Fibroblast of skin of right biceps (primary cell): ENCODE results near the gene ADAMTS8.
A peak's percentile ranks its signal among the peaks of the same experiment; 100 is the strongest.

Experiments
- DNase-seq: peaks from one replicate; pipeline ENCODE4 v3.0.0-alpha.2; 2013

The ADAMTS8 gene

GRCh38 chr11:130416530-130416882 is 11.9 kb downstream of the ADAMTS8 start:
- no peak for DNase-seq

- DNase-seq, result peak; percentile 37
Observed at GRCh38 chr11:130415731-130416529, 12.5 kb downstream of the ADAMTS8 start.

- DNase-seq, result no peak
Observed at GRCh38 chr11:130414107-130415080, 14.0 kb downstream of the ADAMTS8 start.

DNA sequence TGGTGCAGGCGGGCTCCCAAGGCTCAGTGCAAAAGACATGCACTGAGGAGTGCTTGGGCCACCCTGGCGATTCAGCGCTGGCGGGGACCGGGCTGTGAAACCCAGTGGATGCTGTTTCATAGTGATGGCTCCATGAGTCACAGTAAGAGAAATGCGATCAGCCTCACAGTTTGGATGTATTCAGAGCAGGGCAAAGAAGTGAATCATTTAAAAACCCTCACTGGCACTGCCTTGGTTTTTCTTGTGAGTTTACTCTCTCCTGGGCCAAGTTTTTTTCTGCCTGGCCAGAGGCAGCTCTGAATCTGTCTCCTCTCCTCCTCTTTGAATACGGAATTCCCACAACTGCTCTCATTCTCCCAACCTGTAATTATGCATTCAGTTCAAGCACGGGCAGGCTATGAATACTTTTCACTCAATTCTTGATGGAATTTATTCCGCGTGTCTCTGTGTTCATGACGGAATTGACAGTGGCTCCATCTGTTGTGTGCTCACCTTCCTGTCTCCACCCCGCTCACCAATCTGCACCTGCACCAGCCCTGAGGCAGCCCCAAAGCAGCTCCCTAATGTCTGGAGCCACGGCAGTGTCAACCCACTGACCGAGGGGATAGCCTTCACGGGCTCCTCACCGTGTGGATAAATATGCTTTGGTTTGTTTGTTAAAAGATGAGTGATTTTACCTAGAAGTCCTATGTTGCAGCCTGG is 14.9 kb downstream of the ADAMTS8 start:
- peak; percentile 91 for DNase-seq

- no peak for DNase-seq
Observed at GRCh38 chr11:130411223-130411622, 17.2 kb downstream of the ADAMTS8 start.

DNA sequence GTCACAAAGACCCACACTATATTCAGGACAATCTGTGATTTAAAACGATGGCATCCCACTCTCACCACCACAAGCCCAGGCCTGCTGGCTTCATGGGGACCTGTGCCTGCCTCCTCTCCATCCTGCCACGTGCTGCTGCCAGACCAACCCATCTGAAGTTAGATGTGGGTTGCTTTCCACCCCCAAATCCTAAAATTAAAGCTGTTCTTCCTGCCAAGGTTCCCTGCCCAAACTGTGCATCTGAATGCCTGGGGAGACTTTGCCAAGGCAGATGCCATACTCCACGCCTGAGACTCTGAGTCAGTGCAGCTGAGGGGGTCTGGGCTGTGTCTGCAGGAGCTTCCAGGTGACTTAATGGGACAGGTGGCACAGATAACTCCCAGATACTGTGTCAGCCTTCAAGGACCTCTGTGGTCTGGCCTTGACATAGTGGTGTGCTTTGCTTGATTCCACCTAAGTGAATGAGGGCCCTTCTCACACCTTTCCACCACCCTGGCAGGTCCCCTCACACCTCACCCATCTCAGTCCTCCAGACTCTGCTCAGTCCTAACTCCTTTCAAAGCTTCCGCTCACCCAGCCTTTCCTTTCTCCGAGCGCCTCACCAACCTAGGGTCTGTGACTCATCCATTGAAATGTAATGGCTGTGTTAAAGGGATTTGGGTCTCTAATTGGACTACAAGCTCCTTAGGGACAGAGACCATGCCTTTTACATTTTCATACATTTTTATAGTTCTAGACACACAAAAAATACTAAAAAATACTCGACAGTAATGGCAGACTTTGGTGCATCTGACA is 18.6 kb downstream of the ADAMTS8 start:
- DNase-seq, result no peak

- no peak for DNase-seq
Observed at GRCh38 chr11:130408901-130409300, 19.5 kb downstream of the ADAMTS8 start.

- no peak for DNase-seq
Observed at GRCh38 chr11:130408401-130408890, 20.0 kb downstream of the ADAMTS8 start.

GRCh38 chr11:130407978-130408377 is 20.4 kb downstream of the ADAMTS8 start:
- DNase-seq, result peak; percentile 90

DNA sequence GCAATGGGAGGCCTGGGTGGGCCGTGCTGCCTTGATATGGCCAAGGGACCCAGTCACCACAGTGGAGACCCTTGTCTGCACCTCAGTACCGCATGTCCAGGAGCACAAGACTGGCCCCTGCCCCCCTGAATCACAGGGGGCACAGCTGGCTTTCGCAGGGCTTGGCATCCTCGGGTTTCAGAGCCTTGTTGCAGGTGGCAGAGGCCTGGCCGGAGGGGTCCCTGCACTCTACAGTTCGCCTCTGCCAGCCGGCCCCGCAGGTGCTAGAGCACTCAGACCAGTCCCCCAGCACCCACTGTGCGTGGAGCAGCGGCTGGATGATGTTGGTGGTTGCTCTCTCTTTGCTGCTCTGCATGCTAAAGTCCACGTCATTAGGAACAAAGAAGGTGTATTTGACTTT is 23.0 kb downstream of the ADAMTS8 start:
- DNase-seq, result no peak

GRCh38 chr11:130404727-130405126 is 23.7 kb downstream of the ADAMTS8 start:
- no peak for DNase-seq

DNA sequence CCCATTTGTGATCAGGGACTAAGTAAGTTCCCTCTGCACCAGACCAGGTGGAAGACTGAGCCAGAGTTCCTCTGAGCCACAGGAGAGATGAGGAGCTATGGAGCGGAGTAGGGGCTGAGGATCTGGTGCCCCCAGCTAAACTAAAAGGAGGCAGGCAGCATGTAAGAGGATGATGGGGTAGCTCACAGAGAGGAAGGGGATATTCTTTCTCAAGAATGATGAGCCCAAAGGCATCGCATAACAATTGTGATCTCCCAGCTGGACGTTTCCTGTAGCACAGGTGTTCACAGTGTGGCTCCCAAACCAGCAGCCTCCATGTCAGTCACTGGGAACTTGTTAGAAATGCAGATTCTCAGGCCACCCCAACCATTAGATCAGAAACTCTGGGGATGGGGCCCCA is 24.4 kb downstream of the ADAMTS8 start:
- DNase-seq, result no peak

GRCh38 chr11:130403271-130403804 is 25.1 kb downstream of the ADAMTS8 start:
- DNase-seq, result peak; percentile 89

DNA sequence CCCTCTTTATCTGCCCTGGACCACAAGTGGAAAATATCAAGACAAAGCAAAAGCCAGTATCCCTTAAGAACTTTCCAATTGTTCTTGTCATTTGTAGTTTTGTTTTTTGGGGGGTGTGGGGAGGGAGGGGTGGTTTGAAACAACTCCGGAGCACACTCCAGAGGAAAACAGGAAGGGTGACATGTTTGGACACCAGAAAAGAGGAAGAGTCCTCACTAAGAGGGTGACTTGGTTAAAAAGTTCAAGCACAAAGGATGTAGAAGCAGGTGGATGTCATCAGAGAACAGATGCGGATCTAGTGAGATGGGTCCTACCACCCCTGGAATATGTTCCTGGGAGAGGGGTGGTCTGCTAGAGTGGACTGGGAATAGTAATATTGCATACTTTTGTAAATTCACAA is 25.8 kb downstream of the ADAMTS8 start:
- no peak for DNase-seq

DNA sequence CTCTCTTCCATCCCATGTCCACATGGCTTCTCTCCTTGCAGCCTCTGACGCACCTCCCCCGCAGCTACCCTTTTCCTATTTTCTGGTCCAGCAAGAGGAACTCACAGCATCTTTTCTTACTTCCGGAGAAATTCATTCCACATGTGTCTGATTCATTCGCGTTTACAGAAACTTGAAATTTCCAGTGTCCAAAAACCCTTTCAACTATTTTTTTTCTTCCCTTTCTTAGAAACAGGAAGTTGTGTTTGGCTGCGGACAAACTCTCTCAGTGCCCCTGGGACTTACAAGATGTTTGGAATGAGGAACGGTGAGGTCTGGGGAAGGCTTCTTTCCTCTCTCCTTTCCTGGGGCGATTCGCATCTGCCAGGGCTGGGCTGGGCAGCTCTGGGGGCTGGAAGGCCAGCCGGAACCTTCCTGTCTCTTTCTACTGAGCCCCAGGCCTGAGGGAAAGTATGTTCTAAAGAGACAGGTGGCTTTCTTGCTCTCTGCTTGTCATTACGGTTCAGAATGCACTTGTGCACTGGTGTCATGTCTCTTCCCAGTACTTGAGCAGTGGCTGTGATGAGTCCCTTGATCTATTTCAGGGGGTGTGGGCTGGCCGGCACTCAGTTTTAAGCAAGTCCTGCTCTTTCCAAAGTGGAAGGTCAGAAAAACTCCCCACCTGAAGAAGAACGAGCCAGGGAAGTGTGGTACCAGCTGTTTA is 27.5 kb downstream of the ADAMTS8 start:
- DNase-seq, result peak; percentile 84

DNA sequence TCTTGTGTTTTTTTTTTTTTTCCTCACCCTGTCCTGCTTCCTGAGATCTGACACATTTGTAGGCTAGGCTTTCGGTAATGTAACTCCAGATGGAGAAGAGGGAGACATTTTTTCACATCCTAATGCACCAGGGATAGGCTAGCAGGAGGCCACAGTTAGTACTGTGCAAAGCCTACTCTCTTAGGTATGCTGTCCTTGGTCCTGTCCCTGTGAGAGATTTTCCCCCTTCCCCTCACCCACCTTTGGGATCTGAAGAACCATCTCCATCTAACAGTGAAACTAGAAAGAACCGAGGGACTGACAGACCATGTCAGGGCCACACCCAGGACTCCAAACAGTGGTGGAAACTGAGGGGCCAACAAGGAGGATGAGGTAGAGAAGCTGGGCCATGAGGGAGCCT is 29.2 kb downstream of the ADAMTS8 start:
- DNase-seq, result no peak

DNA sequence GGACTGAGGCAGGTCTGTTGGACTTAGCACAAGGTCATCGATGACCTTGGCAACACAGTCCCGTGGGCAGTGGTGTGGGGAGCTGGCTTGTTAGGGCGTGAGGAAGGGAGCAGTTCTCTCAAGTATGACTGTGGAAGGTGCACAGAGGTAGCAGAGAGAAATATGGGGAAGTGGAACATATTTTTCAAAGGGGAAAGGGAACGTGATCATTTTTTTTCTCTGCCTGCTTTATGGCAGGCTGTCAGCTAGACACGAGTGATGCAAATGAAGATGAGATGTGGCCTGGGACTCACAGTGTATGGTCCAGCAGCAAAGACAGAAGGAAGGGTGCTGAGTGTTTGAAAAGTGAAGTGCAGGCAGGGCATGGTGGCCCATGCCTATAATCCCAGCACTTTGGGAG is 30.6 kb downstream of the ADAMTS8 start:
- no peak for DNase-seq

- DNase-seq, result no peak
Observed at GRCh38 chr11:130396965-130397364, 31.4 kb downstream of the ADAMTS8 start.

- DNase-seq, result no peak
Observed at GRCh38 chr11:130394615-130395014, 33.8 kb downstream of the ADAMTS8 start.

DNA sequence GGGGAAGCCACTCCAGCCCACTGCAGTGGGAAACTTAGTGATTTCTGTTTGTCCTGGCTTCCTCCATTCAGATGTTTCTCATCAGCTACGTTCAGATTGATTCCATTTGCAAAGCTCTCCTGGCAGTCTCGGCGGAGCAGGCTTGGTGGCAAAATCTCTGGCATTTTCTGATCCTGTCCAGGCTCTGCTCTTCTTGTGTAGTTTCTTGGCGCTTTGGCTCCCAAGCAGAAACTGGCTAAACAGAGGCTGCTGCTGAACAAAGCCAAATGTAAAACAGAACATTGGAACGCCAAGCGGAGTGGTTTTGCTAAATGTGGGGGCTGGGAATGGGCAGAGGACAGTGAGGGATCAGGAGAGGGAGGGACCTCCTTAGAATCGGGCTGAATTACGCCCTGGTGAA is 36.7 kb downstream of the ADAMTS8 start:
- no peak for DNase-seq

DNA sequence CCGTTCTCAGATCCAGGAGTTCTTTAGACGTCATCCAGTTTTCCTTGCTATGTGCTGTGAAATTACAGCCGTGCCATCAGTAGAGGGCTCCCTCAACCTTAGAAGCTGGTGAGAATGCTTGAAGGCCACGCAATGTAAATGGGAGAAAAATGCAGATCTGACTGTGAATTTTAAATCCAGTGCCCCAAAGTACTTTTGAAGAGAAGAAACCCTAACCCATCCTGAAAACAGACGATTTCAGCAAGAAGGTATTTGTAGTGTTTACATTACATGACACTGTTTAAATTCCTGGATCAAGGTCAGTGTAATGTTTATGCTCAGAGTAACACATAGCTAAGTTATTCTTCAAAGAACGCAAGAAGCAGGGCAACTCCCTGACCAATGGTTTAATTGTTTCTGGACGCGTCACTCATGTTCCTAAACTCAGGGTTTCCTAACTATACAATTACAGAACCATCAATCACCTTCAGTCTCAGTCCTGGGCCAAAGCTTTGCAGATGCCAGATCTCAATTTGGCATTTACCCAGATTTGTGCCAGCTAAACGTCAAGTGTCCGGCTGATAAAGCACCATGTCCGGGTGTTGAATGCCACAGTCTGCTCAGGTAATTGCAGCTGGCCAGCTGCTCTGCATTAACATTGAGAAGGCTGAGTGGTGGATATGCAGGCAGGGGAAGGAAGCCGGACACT is 38.2 kb downstream of the ADAMTS8 start:
- DNase-seq, result peak; percentile 68
